Stimulated activated CD8-positive, alpha-beta memory T cell treated with anti-CD3 and anti-CD28 coated beads, Interleukin-7, amount 100 ng/mL, for 1 hour (primary cell): Measurements from ENCODE around the gene SLFN12.
A peak's percentile ranks its signal among the peaks of the same experiment; 100 is the strongest.
"Not testable (repeated sequence)": the region's sequence is repeated elsewhere in the genome, so short reads cannot be mapped to it uniquely, and the experiment has no call there.

Source experiments
- DNase-seq, 2 donors: peaks; one replicate each; pipeline ENCODE4 v3.0.0-alpha.2; 2020; ENCODE audit warnings: low read depth in 2 of 2

Gene SLFN12

DNA sequence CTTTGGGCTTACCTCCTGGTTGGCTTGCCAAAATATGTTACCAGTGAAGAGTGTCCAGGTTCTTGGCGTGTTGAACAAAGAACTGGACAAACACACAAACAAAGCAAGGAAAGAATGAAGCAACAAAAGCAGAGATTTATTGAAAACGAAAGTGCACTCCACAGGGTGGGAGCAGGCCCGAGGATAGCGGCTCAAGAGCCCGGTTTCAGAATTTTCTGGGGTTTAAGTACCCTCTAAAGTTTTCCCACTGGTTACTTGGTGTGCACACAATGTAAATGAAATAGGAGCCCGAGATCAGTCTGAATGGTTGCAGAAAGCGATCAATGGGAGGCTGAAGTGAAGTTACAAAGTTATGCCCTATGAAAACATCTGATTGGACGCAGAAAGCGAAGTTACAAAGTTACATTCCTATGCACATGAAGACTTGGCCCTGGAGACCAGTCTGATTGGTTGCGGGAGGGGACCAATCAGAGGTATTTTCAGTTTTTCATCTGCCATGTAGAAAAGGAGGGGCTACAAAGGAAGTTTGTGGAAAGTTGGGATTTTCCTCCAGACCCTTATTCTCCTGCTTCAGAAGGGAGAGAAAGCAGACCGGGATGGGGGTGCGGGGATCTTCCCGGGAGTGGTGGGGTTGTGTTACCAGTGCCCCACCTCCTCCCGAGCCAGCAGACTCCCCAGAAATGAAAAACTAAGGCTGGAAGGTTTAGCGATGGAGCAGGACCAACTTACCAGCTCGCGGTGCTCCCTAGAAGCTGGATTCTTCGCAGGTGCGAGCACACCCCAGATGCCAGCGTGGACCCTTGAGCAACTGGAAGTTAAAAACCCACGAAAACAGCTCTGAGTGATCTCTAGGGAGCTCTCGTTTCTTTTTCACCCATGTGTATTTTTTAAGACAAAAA lies at the start of gene SLFN12:
Gene SLFN12, minus strand, starts transcription at position 325 of the 899 bp plus-strand sequence. CDS start 9,472 bp downstream, outside the sequence.
- DNase-seq: peak in 1 of 2 donors; percentile 17

DNA sequence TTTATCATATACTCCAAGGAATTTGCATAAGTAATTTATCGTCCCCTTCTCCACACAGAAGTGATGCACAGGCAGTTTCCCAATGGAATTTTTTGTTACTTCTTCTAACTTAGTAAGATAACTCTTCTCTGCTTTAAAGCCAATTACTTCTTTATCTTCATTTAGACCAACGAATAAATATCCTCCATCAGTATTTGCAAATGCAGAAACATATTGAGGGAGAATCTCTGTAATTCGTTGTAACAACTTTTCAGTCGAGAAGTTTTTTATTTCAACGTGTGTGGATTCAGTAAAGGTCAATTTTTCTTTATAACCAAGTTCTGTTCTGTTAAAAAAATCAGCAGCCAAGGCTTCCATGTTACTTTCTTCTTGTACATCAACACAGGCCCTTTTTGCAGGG lies 47.0 kb upstream of the SLFN12 start:
- DNase-seq: no peak

DNA sequence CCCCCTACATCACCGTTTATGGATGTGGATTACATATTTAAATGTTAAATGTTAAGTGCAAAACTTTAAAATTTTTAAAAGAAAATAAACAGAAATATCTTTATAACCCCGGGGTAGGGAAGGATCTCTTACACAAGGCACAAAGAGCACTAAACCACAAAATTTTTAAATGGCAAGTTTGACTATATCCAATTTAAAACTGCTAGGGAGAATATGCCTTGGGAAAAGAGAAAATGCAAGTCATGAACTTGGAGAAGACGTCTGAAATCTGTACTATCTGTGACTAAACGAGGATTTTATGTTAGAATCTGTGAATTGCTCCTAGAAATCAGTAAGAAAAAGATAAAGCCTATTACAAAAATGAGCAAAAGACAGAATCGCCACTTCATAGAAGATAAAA lies 44.9 kb upstream of the SLFN12 start:
- no peak for DNase-seq

DNA sequence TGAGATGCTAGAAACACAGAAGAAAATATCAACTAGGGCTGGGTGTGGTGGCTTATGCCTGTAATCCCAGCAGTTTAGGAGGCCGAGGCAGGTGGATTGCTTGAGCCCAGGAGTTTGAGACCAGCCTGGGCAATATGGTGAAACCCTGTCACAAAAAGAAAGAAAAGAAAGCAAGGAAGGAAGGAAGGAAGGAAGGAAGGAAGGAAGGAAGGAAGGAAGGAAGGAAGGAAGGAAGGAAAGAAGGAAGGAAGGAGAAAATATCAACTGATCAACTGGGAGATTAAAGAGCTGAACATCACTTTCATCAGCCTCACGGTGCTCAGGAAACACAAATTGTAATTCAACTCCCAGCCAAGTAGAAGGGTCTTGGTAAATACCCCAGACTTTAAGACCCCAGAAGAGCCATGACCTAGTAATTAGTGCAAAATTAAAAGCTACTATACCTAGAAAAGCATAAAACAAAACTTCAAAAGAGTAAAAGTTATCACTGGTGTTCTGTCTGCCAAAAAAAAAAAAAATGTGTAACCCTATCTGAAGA lies 44.1 kb upstream of the SLFN12 start:
- no peak for DNase-seq

DNA sequence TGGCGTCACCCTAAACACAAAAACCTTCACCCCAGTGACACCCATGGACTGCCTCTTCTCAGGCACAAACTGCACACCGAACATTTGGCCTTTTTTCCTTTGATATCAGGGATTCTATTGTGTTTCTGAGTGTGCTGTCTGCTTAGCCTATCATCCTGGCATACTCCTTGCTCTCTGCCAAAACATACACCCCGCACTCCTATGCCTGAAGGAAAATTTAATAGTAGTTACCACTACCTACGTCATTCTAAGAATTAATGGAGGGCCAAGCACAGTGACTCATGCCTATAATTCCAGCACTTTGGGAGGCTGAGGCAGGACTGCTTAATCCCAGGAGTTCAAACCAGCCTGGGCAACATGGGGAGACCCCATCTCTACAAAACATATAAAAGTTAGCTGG lies 36.2 kb upstream of the SLFN12 start:
- no peak for DNase-seq

DNA sequence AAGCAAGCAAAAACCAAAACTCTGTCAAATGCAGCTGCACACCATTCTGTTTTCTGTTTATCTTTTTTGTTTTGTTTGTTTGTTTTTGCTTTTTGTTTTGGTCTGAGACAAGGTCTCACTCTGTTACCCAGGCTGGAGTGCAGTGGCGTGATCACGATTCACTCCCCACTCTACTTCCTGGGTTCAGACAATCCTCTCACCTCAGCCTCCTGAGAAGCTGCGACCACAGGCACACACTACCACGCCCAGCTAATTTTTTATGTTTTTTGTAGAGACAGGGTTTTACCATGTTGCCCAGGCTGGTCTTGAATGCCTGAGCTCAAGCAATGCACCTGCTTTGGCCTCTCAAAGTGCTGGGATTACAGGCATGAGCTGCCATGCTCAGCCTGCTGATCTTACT lies 35.5 kb upstream of the SLFN12 start:
- DNase-seq: no peak

DNA sequence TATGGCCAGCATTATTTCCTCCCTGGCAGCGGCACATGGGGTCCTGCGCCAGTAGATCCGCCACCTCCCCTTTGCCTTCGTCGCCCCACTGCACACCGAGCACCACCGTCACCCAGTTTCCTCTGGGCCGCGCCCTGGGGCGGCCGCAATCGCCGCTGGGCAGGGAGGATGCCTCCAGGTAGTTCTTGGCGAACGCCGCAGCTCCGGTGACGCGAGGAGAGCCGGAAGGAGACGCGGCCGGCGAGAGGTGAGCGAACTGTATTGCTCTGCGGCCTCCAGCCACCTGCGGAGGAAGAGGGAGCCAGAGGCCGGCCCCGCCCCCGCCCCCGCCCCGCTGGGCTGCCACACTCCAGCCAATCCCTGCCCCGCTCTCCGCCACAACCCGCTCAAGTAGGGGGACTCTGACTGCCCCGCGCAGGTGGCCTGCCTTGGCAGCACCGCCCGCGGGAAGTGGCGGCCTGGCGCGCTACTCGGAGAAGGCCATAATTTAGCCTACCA lies 28.1 kb upstream of the SLFN12 start:
- DNase-seq: peak in 1 of 2 donors; percentile 15

DNA sequence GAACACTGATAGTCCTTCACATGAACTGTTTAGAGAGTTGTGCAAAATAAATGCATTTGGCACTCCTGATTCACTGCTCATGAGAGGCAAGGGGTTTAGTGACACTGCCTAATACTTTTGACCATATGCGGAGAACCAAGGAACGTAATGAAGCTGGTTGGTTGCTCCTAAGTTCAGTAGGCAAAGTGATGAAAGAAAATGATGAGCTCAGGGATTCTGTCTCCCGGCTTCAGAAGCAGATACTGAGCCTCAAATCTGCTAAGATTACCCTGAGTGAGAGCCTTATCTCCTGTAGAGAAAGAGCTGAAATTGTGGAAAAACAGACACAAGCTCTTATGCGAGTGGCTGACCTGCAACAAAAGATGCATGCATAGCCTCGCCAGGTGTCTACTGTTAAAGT lies 21.7 kb upstream of the SLFN12 start:
- not testable (repeated sequence) for DNase-seq

DNA sequence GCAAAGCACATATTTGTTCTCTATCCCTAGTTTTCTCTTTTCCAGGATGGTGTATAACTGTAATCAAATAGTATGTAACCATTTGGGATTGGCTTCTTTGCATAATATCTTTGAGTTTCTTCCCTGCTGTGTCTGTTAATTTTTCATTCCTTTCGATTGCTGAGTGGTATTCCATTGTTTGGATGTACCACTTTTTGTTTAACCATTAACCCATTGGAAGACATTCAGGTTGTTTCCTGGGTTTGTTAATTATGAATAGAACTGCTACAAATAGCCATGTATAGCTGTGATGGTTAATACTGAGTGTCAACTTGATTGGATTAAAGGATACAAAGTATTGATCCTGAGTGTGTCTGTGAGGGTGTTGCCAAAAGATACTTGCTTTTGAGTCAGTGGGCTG lies 20.9 kb upstream of the SLFN12 start:
- no peak for DNase-seq

DNA sequence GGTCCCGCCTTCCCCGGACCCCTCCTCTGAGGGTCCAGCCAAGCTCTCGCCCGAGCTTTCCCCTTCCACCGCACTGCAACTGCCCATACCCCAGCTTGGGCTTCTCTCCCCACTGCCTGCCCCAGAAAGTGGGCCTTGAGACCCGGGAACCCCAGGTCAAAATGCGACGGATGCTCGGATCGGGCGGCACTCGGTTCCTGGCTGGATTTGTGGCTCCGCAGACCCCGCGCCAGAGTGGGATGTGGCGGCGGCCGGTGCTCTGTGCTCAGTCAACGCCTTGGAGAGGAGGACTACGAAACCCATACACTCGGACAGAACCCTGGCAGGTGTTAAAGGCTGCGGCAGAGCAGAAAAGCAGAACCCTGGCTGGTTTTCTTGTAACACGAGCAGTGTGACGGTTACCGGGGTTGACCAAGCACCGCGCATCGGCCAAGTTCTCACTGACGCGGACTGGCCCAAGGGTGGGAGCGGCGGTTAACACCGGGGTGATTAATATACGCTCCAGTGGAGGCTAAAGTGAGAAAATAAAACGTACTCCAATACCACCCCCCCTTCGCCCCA lies 17.2 kb upstream of the SLFN12 start:
- DNase-seq: no peak

- DNase-seq: no peak
Measured at GRCh38 chr17:35448899-35449227, 16.6 kb upstream of the SLFN12 start.

DNA sequence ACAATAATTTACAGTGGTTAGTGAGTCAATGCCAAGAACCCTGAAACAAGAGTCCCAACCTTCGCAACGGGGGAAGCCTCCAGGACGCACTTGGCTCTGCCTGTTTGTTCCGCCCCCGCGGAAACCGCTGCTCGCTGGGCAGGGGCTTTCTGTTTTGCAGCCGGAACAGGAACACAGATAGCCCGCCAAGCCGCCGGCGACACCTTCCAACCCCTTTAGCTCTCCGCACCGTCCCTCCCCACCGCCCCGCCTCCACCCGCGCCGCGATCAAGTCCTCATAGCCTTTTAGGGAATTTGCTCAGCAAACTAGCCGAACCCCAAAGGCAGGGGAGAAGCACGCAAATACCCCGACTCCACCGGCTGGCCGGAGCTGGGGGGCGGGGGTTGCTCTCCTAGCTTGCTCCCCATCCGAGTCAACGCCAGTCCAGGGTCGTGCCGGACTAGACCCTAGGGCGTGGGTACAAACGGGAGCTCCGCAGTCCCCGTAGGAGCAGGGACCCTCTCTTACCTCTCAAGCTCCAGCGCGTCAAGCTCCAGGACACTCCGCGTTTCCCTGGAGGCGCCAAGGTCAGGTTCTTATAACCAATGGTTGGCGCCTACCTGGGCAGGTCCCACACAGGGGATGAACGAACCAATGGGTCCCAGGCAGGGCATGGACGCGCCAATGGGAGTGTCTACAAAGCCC lies 16.1 kb upstream of the SLFN12 start, which contains the start of gene SLFN13:
Gene SLFN13, minus strand, starts transcription at position 553 of the 685 bp plus-strand sequence. CDS start 3,086 bp downstream, outside the sequence.
- DNase-seq: peak; percentile 60 to 65

- no peak for DNase-seq
Measured at GRCh38 chr17:35447499-35447898, 15.2 kb upstream of the SLFN12 start.

GRCh38 chr17:35438433-35438832 lies 6.1 kb upstream of the SLFN12 start:
- no peak for DNase-seq

GRCh38 chr17:35433075-35433894 lies 985 bp upstream of the SLFN12 start:
- peak; percentile 30 to 35 for DNase-seq

DNA sequence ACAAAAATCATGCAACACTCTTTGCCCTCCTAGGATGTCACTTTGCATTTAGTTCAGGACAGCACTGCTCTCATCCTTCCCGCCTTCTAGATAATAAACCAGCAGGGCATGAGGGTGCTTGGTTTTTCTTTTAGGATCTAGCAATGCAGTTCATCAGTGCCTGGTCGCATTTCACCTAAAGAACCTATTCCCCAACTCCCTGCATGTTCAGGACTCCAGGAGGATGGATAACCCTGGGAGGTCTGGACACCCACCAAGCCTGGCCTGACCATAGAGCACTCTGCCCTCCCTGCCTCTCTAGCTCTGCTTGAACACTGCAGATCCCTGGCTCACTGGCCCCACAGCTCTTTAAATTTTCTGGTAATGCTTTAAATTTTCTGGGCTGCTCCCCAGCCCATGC lies 2.6 kb downstream of the SLFN12 start:
- DNase-seq: no peak

DNA sequence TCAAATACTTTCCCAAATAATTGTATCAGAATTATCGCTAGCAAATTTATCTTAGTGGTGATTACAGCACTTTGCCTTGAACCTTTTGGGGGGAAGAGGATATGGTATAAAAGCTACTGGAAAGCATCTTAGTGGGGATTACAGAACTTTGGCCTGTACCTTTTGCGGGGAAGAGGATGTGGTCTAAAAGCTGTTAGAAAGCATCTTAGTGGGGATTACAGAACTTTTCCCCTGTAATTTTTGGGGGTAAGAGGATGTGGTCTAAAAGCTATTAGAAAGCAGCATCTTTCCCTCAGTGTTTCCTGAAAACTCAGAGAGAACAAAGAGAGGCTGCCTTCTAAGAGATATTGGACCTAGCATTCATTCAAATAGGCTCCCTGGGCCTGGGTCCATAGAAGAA lies 4.1 kb downstream of the SLFN12 start:
- DNase-seq: no peak

DNA sequence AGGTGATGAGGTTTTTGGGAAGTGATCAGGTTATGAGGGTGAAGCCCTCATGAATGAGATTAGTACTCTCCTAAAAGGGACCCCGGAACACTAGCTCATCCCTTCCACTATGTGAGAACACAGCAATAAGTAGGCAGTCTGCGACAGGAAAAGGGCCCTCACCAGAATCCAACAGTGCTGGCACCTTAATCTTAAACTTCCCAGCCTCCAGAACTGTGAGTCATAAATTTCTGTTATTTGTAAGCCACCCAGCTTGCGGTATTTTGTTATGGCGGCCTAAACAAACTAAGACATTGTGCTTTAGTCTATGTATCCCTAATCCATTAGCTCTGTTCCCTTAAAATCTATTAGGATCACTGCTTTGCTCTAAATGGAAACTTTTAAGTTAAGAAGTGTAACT lies 8.5 kb downstream of the SLFN12 start:
- no peak for DNase-seq

DNA sequence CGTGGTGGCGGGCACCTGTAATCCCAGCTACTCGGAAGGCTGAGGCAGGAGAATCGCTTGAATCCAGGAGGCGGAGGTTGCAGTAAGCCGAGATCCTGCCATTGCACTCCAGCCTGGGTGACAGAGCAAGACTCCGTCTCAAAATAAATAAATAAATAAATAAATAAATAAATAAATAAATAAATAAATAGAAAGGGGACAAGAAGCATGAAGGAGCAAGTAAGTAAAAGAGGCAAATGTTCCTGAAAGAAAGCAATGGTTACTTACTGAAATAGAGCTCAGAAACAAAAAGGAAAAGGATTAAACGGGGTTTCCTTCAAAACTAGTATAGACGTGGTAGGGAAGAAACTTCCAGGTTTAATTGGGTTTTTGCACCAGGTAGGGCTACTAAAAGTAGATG lies 11.2 kb downstream of the SLFN12 start:
- not testable (repeated sequence) for DNase-seq

DNA sequence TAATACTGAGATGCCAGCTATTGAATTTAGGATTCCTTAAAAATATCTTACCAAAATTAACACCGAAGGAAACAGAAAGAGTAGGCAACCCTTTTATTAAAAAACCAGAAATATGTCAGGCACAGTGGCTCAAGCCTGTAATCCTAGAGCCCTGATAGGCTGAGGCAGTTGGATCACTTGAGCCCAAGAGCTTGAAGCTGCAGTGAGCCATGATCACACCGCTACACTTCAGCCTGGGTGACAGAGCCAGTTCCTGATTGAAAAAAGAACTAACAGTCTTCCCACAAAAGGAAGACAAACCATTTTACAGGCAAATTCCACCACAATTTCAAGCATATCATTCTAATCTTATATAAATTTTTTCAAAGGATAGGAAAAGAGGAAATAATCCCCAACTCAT lies 15.6 kb downstream of the SLFN12 start:
- no peak for DNase-seq

GRCh38 chr17:35414707-35415106 lies 17.6 kb downstream of the SLFN12 start:
- not testable (repeated sequence) for DNase-seq
